ENCODE measurements around the gene LYPD6.

LYPD6 gene

GRCh38 chr2:149410701-149411484 lies 80.5 kb downstream of the LYPD6 start:
- no peak for FAIRE-seq

DNA sequence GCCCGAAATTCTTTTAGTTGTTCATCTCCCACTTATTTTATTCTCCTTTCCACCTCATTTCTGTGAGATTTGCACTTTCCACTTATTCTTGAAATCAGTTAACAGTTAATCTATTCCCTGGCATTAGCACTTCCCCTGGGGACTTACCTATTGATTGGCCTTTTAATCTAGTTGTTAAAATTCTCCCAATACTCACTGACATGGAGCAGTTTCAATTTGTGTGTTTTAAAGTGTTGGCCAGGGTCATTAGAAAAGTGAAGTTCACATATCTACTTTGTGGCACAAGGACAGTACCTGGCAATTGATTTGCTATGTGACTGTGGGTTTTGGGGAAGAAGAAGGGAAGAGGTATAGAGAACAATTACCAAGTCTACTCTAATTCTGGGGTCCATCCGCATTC lies 83.1 kb downstream of the LYPD6 start:
- no peak for FAIRE-seq

DNA sequence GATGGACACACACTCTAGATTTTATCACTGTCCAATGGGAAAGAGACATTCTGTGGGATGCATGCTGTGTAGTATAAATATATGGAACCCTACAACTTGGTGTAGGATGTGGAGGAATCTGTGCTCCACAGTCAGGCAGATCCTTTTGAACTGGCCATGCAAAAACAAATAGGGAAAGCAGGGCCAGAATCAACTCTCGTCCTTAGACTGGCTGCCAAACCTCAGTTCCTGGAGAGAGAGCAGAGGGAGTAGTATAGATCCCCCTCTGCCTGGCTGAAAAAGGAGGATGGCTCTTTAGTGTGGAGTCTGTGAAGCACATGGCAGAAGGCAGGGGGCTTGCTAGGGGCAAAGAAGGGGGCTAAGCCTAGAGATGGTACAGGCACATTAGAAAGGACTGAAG lies 84.7 kb downstream of the LYPD6 start:
- no peak for FAIRE-seq

DNA sequence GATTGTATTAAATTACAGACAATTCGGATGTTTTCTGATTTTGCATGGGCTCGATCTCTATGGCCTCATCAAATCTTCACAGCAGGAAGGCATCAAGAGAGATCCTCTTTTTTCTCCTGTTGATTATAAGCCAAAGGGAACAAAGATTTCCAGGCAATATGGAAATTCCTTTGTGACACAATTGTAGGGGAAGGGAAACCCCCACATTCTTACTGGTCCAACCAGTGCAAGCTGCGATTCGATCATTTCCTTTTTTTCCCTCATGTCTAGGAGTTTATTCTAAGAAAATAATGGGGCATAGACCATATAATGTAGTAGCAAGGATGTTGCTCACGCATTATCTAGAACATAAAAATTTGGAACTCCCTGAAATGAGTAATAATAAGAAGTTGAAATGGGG lies 87.7 kb downstream of the LYPD6 start:
- no peak for FAIRE-seq

DNA sequence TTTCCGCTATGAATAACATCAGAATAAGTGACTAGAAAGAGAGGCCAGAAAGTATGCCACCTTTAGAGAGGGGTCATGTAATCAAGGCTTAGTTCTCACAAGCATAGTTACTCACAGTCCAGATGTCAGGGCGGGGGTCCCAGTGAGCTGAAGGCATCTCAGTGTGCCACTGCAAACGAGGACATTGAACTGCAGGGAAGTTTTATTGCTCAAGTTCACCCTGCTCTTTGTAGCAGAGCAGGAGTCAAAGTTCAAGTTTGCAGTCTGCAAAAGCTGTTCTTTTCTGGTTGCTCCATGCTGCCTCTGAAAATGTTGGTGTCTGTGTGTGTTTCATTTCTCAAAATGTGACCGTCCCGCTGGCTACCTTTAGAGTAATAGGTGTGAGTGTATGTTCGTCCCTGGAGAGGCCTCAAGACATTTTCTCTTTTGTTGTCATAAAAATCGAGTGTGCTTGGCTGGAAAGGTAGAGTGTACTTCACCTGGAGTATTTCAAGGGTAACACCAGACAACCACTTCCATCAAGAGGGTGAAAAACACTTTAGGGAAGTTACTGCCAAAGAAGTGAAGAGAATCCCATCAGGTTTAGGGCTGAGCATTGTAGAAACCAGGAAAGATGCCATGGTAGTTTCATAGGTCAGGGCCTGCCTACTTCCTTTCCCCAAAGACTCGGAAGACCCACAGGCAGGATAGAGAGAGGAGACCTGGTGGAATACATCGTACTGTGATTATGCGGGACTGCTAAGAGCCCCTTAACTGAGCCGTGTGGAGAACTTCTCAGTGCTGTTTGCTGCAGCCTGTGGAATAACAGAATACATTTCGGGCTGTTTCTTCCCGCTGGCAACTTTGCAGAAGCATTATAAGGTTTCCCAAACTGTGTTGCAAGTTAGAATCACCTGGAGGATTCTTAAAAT lies 89.9 kb downstream of the LYPD6 start:
- no peak for FAIRE-seq

- FAIRE-seq = no peak
Observed at GRCh38 chr2:149421791-149422190, 91.4 kb downstream of the LYPD6 start.

DNA sequence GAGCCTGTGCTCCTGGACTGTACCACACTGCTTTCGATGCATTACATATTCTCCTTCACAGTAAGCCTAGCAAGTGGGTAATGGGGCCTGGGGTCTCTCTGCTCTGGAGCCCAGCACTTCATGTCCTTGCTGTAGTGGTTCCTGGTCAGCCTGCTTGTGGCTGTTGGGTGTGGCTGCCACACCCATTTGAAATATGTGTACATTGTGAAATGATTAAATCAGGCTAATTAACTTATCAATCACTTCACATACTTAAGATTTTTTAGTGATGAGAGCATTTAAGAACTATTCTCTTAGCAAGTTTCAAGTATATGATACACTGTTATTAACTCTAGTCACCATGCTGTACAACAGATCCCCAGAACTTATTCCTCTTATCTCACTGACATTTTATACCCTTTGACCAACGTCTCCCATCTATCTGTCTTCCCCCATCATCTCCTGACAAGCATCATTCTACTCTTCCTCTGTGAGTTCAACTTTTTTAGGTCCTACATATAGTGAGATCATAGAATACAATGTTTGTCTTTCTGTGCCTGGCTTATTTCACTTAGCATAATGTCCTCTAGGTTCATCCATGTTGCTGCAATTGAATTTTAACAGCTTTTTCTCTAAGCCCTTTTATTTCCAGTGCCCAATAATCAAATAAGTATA lies 92.1 kb downstream of the LYPD6 start:
- no peak for FAIRE-seq

DNA sequence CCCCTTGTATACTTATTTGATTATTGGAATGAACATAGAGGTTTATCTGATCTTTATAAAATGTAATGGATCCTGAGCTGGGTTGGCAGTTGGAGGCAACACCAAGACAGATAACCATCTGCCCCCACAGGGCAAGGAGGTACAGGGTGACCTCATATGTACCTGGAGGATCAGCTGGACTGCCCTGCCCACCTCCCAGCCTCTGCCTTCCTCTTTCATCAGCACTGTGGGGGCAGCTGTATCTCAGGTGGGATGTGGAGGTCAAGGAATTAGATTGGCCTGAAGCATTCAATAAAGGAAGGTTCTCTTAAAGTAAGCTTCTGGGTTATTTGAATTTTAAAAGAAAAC lies 92.6 kb downstream of the LYPD6 start:
- no peak for FAIRE-seq

DNA sequence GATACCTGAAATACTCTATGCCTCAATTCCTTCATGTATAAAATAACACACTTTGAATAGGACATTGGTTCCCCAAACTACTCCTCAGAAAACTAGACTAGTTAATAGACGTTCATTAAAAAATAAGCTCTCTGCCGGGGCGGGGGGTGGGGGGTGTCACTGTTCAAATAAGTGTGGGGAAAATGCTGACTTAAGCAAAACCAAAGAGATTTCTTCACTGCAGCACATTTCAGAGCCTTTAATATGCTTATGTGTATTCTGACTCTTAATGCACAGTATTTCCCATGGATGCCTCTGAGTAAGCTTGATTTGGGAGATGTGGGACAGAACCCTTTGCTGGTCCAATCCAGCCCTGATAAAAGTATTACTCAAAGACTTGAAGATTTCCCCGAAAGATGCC lies 93.2 kb downstream of the LYPD6 start:
- no peak for FAIRE-seq

DNA sequence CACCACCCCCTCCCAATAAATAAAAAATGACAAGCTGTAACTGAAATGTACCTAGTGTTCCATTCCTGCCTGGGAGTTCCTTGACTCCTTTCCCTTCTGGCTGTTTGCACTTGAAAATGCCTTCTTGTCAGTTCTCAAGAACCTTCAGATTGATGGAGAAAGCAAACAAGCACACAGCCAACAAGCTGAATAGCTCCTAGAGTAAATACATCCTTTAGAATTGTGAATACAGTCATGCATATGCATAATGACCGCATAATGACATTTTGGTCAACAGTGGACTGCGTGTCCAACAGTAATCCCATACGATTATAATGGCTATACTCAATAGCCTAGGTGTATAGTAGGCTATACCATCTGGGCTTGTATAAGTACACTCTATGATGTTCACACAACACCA lies 97.0 kb downstream of the LYPD6 start:
- FAIRE-seq = no peak

- FAIRE-seq = no peak
Observed at GRCh38 chr2:149428783-149429182, 98.4 kb downstream of the LYPD6 start.

DNA sequence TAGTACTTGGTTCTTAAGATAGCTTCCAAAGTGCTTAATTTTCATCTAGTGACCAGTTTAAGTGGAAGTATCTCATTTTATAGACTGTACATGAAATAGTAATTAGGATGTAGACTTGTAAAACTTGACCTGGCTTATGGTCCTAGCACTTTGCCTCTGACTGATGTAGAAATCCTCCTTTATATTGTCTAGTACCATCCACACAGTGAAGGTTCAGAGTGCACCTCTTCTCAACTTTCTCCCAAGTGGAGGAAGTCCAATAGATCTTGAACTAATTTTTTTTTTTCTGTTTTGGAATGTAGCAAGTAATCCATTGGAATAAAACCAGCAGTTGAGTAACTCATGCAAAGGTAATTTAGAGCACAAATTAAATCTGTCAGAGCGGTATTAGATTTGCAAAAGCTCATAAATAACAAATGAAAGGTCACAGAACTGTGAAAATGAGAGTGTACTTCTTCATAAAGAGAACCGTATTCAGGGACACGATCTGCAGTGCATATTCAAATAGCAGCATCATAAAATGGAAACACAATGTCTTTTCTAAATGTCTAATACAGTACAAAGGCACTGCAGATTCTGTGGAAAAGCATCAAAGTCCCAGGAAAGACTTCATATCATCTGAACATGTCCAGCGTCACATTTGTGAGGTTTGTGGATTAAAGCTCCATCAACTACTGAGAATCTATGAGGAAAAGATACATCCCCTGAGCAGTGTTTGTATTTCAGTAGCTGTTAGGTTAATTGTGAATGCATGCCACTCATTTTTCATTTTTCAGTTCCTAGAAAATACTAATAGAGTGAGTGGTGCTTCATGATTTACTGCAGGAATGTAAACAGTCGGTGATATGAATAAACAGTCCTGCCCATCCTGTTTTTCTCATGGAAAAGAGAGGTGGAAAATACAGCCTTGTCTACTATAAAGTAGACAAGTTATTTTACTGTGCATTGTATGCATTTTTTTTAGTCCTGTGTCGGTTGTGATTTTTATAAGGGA lies 100.7 kb downstream of the LYPD6 start:
- FAIRE-seq = no peak

GRCh38 chr2:149438330-149438960 lies 108.1 kb downstream of the LYPD6 start:
- FAIRE-seq = no peak

DNA sequence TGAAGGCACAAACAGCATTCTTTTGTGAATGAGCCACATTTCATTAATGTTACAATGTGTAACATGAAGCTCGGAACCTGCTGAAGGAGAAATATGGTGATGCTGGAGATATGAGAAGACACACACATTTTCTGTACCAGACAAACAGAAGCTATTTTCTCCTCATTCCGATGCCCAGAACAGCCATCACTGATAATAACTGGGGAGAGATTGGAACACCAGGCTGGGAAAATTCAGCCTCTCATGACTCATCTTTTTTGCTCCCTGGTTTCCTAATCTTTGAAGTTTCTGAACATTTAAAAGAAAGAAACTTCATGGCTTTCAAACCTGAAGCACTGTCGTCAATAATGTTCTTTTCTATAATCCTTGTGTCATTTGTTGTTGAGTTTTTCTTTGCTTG lies 110.9 kb downstream of the LYPD6 start:
- FAIRE-seq = no peak

GRCh38 chr2:149442346-149442745 lies 112.0 kb downstream of the LYPD6 start:
- no peak for FAIRE-seq

DNA sequence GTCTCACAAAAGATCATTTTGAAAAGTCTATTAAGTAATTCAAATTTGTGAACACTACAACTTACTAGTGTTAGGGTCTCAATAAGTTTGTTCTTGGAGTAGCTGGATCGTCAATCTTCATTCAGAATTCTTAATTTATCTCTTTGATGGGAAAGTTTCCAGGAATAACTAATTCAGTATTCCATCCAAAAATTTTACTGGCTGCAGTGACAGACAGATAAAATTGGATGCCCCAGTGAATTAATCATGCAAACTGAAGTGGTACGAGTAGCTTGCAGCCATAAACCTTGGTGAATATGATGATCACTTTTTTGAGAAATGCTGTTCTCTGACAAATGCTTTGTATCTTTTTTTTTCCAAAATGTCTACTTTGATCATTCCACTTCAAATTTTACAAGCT lies 112.8 kb downstream of the LYPD6 start:
- no peak for FAIRE-seq

GRCh38 chr2:149446748-149447147 lies 116.4 kb downstream of the LYPD6 start:
- no peak for FAIRE-seq

- FAIRE-seq = no peak
Observed at GRCh38 chr2:149448315-149448714, 117.9 kb downstream of the LYPD6 start.

DNA sequence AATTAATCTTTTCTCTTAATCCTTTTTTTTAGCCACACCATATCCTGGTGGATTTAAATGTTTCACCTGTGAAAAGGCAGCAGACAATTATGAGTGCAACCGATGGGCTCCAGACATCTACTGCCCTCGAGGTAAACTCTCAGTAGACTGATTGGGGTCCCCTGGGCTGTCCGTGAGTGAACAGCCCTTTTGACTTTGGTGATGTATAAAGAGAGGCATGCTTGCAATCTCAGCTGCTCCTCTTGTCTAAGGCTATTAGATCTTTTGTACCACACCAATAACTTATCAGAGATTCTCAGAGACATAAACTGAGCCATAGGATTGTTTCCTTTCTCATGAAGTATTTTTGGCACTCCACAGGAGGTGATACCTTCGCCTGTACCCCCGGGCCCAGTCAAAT lies 118.6 kb downstream of the LYPD6 start:
- FAIRE-seq = no peak

DNA sequence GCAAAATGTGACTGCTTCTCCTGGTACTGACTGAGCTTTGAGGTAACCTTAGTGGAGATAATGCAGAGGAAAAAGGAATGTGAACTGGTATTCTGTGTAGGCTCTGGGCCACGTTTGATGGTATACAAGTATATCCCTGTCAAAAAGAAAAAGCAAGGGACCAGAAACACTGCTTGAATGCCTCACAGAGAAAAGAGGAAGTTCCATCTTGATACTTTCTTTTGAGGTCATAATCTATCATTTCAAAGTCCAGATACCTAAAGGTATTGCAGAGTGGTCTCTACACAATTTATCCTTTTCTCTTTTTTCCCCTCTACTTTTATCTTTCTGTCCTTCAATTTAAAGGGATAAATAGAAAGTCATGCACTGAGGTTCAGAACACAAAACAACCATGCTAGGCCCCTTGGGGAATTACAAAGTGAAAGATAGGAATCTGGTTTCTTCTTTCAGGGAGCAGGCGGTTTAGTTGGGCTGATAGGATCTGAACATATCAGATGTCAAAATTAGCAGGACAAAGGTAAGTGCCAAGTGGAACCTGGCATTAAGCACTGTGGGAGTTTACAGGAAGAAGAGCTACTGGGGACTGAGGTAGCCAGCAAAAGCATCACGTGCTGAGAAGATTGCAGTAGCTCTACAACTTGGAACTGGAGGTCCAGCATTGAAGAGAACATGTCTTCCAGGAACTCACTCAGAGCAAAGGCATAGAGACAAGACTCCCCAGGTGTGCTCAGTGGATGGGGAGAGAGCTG lies 121.2 kb downstream of the LYPD6 start:
- FAIRE-seq = no peak

DNA sequence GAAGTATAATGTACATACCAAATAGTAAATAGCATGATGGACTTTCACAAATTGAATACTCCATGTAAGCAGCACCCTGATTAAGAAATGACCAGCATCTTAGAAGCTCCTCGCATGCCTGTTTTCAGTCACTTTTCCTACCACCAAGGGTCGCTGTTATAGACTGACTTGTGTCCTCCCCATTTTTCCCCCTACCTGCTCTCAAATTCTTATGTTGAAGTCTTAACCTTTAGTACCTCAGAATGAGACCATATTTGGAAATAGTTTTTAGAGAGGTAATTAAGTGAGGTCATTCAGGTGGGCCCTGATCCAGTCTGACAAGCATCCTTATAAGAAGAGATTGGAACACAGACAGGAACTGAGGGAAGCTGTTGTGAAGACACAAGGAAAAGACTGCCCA lies 125.9 kb downstream of the LYPD6 start:
- no peak for FAIRE-seq

Data from islet of Langerhans (tissue), 1 donor.